GM12873 (cell line): ENCODE data around the gene BCAN.

Experiments used
- CTCF ChIP-seq: IDR thresholded peaks from 2 replicates; pipeline ENCODE4 v1.5.1; 2012; ENCODE audit warnings: low read depth, mild to moderate bottlenecking, moderate library complexity, low read length, control low read depth; ENCODE audit not compliant: insufficient read depth; ENCODE audit errors: missing control alignments

BCAN gene

DNA sequence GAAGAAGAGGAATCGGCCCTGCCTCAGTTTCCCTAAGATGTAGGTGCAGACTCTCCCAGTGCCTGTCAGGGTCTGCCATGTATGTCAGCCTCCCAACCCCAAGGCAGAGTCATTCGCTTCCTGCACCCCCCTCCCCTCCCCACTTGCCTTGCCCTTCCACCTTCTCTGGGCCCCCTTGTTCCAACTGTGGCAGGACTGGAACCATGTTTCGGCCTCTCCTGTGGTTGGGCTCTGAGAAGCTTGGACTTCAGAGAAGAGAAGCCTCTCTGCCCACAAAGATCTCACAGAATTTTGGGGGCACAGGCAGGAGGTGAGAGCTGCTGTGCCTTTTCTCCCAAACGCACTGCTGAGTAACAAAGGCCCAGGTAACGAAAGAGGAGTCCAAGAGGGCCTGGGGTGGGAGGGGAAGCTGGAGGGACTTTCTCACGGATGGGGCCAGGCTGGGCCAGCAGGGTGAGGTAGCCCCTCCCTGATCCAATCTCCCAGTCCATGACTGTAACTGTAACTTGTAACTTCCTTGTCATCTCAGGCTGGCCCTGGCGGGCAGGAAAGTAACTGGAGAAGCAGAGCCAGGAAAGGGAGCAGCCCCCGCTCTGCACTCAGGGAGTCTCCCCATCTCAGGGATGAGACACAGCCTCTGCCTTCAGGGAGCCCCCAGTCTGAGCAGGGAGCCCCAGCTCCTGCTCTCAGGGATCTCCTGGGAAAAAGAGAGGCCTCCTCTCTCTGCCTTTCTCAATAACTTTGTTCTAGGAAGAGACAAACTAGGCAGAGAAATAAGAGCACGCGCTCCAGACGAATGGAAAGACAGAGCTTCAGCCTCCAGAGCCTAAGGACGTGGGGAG, 52.2 kb downstream of the BCAN start:
- no peak for TF ChIP-seq CTCF

DNA sequence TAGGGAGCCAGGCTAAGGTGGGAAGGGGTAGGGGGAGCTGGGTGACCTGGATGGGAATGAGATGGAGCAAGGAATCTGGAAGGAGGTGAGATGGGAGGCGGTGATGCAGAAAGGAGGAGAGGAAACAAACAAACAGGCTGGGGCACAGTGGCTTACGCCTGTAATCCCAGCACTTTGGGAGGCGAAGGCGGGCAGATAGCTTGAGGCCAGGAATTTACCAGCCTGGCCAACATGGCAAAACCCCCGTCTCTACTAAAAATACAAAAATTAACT, 52.7 kb downstream of the BCAN start:
- no peak for TF ChIP-seq CTCF

DNA sequence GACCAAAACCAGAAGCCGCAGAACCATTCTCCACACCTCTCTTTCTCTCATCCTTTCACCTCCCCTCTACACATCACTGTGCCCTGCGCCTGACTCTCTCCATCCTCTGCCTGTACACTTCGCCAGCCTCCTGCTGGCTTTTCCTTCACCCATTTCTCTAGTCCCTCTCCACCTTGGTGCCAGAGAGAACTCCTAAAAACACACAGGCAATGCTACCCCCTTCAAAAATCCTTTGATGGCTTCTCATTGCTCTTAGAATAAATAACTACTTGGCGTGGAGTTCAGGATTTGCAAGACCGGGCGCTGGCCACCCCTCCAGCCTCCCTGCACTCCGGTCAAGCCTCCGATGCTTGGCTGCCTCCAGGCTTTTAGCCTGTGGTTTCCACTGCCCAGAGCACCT, 54.8 kb downstream of the BCAN start:
- no peak for TF ChIP-seq CTCF

GRCh38 chr1:156697481-156697880, 55.6 kb downstream of the BCAN start:
- no peak for TF ChIP-seq CTCF

DNA sequence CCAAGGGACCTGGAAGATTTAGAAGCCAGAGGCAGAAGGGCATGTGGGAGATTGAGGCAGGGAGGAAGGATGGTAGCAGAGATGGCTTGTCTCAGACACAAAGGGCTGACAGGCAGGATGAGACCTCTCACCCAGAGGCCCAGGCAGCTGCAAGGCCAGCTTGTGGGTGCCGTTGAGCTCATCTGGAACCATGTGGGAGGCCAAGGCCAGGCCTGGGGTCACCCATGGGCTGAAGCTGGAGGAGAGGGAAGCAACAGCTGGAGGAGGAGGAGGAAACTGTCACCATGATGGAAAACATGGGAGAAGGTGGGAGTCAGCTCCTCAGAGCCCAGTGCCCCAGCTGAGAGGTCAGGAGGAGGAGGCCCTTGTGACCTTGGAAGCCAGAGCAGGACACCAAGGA, 57.1 kb downstream of the BCAN start:
- TF ChIP-seq CTCF: no peak

- TF ChIP-seq CTCF: no peak
Observed at GRCh38 chr1:156700736-156701531, 59.0 kb downstream of the BCAN start.

GRCh38 chr1:156703336-156703735, 61.4 kb downstream of the BCAN start:
- no peak for TF ChIP-seq CTCF
